ENCODE data around the gene CPLX4.

DNA sequence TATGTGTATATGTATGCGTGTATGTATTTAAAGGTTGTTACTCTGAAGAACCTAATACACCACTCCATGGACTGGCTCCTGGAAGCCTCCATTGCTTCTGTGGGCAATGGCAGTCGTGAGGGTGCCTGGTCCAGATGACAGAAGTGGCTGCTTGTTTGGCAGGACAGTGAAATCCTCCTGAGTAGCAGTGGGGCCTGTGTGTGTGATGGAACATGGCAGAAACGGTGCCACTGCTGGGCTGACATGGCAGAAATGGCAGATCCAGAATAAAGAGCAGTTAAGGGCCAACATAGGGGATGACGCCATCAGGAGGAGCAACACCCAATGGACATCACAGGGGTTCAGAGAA is 6.1 kb upstream of the CPLX4 start:
- TF ChIP-seq, protein P1, sequence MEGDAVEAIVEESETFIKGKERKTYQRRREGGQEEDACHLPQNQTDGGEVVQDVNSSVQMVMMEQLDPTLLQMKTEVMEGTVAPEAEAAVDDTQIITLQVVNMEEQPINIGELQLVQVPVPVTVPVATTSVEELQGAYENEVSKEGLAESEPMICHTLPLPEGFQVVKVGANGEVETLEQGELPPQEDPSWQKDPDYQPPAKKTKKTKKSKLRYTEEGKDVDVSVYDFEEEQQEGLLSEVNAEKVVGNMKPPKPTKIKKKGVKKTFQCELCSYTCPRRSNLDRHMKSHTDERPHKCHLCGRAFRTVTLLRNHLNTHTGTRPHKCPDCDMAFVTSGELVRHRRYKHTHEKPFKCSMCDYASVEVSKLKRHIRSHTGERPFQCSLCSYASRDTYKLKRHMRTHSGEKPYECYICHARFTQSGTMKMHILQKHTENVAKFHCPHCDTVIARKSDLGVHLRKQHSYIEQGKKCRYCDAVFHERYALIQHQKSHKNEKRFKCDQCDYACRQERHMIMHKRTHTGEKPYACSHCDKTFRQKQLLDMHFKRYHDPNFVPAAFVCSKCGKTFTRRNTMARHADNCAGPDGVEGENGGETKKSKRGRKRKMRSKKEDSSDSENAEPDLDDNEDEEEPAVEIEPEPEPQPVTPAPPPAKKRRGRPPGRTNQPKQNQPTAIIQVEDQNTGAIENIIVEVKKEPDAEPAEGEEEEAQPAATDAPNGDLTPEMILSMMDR (IDR thresholded peaks at IDR 0.05), result no peak
- no peak for TF ChIP-seq ZFX (IDR thresholded peaks at IDR 0.05; ENCODE audit: borderline replicate concordance)
